GM21529 (cell line): ENCODE measurements around the gene EHBP1L1.
A peak's percentile ranks its signal among the peaks of the same experiment; 100 is the strongest.

Experiments
- ATAC-seq: cut with Tn5 transposase; IDR thresholded peaks from one replicate; pipeline ENCODE4 v1.9.1; 2021; ENCODE audit not compliant: unreplicated experiment

EHBP1L1 gene

DNA sequence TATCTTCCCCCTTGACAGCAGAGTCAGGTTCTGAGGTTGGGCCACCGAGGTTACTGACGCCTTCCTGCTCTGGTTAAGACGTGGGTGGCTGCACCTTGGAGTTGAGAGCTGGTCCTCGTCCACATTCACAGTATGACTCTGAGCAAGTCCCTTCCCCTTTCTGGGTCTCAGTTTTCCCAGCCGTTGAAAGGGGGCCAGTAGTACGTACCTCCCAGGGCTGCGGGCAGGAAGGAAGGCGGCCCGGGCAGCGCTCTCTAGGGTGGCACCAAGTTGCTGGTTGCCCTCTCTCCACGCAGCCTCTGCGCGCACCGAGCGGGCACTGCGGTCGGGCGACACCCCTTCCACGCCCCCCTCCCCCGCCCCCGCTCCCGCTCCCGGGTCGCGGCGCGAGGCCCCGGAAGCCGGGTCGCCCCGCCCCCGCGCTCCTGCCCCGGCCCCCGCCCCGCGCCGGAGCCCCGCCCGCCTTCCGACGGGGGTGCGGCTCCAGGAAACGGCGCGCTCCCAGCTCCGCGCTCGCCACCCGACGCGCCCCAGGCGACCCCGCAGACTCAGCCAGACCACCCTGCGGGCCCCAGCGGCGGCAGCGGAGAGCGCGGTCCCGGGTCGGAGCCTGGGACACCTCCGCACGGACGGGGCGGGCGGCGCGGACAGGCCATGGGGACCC lies at the start of gene EHBP1L1:
Gene EHBP1L1, plus strand, starts transcription at position 486 of the 664 bp plus-strand sequence. CDS start 250 bp downstream, outside the sequence.
- ATAC-seq: peak; percentile 29

DNA sequence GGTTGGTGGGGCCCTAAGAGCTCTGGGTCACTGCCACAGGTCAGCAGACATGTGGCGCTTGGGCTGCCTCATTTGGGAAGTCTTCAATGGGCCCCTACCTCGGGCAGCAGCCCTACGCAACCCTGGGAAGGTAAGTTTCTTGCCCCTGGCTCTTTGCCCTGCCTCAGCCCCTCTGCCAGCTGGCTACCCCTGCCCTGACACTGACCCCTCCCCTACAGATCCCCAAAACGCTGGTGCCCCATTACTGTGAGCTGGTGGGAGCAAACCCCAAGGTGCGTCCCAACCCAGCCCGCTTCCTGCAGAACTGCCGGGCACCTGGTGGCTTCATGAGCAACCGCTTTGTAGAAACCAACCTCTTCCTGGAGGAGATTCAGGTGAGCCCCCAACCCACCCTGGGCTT lies 49.1 kb upstream of the EHBP1L1 start:
- no peak for ATAC-seq

DNA sequence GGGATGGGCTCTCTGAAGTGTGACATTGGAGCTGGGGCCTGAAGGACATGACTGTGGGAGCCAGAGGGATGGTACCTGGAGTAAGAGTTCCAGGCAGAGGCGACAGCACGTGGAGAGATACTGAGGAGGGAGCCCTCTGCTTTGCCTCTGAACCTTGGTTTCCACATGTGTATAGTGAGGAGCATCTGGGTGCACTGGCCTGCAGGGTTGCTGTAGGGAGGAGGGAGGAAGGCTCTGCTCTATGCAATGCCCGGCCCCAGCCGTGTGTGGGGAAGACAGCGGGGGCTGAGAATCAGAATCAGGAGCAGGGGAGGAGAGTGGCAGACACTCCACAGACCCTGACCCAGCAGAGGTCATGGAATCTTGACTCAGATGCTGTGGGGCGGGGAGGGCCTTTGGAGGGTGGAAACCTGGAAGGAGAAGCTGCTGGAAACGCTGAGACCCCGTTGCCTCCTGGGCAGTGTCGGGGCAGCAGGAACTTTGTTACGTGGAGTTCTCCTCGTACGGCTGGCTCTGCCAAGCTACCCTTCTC lies 47.0 kb upstream of the EHBP1L1 start:
- no peak for ATAC-seq

DNA sequence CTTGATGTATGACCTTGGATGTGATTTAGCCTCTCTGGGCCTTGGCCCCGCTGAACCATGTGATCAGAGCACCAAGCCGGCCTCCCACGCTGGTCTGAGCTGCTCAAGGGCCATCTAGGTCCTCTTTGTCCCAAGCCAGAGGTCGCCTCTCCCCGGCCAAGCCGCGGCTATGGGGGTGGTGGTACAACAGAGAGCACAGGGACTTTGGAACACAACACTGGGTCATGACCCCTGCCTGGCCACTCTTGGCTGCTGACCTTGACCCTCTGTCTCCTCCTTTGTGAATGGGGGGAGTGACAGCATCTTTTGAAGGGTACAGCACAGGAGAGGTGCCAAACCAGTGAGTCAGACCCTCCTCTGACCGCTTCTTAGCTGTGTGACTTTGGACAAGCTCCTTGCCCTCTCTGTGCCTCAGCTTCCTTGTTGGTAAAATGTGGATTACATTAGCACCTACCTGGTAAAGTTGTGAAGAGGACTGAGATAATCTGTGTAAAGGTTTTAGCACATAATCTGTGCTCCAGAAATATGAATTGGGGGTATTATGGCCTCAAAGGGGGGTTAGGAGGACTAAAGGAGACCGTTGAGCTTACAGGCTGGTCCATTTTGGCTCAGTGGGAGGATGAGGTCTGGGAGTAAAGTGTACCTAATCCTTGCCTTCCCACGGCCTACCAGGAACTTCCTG lies 46.2 kb upstream of the EHBP1L1 start:
- no peak for ATAC-seq

DNA sequence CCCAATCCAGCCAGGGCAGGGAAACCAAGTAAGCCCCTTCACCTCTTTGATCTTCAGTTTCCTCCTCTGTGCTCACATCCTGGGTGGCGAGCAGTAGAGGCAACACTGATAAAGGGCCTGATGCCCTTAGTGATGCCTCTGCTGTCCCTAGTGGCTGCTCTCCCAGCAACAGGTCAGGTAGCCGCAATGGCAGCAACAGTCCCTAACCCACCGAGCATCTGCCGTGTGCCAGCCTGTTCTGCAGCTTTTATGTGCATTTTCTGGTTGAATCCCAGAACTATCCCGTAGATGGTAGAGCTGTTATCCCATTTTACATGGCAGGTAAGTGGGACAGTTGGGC lies 45.7 kb upstream of the EHBP1L1 start:
- no peak for ATAC-seq

DNA sequence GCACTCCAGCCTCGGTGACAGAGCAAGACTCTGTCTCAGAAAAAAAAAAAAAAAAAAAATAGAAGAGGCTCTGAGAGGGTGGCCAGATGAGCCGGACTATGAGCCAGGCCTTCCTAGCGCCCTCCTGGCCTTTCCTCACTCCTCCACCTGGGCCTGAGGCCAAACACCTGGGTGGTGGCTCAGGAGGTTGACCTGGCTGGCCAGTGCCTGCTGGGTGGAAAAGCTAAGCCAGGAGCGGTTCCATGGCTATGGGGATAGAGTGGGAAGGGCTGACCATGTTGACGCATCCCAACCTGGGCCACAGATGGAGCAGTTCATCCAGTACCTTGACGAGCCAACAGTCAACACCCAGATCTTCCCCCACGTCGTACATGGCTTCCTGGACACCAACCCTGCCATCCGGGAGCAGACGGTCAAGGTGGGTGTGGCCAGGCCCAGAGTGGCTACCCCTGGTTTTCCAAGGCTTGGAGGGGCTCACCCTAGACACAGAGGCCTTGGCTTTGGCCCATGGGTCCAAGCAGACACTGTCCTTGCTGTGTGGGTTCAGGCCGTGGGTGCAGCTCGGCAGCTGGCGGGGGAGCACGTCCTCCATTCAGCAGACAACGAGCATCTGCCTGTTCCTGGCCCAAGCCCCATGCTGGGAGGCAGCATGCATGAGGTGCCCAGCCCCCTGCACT lies 43.3 kb upstream of the EHBP1L1 start:
- no peak for ATAC-seq

DNA sequence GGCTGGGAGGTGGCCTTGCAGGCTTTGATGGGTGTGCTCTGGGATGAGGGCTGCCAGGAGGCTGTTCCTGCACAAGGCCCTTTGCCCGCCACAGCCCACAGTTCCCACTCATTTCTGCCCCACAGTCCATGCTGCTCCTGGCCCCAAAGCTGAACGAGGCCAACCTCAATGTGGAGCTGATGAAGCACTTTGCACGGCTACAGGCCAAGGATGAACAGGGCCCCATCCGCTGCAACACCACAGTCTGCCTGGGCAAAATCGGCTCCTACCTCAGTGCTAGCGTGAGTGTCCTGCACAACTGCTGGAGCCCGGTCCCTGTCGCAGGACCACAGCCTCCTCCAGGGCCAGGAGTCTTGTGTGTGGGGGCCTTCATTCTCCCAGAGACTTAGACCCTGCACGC lies 40.8 kb upstream of the EHBP1L1 start:
- ATAC-seq: no peak

DNA sequence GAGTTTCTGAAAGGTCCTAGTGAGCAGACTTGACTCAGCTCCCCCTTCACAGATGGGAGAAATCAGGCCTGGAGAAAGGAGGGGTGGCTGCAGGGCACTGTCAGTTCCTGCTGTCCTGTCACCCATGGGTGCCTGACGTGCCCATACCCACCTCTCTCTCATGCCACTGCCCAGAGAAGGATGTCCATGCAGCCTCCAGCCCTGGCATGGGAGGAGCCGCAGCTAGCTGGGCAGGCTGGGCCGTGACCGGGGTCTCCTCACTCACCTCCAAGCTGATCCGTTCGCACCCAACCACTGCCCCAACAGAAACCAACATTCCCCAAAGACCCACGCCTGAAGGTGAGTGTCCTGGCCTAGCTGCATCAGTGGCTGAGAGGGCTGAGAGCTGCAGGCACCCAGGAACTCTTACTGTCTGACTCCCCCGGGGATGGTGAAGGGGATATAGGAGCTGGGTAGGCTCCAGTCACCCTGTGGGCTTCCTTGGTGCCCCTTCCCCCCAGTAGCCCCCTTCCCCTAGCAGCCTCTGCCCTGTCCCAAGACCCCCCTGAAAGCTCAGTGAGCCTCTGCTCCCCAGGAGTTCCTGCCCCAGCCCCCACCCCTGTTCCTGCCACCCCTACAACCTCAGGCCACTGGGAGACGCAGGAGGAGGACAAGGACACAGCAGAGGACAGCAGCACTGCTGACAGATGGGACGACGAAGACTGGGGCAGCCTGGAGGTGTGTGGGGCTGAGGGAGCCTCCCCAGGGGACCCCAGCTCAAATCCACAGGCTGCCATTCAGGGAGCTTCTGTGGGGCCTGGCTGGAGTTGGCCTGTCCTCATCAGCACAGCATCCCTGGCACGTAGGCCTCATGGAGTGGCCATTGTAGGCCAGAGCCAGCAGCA lies 39.2 kb upstream of the EHBP1L1 start:
- ATAC-seq: no peak

DNA sequence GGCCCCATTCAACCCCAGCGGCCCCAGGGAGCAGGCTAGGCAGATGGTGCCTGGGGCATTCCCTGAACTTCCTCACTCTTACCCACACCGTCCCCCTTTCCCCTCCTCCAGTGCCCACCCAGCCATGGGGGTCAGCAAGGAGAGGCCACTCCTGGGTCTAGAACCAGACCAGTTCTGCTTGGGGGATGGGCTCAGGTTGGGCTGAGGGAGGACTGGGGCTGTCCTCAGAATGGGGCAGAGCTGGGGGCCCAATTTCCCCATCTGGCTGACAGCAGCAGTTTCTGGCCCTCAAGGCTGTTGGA lies 38.6 kb upstream of the EHBP1L1 start:
- no peak for ATAC-seq

DNA sequence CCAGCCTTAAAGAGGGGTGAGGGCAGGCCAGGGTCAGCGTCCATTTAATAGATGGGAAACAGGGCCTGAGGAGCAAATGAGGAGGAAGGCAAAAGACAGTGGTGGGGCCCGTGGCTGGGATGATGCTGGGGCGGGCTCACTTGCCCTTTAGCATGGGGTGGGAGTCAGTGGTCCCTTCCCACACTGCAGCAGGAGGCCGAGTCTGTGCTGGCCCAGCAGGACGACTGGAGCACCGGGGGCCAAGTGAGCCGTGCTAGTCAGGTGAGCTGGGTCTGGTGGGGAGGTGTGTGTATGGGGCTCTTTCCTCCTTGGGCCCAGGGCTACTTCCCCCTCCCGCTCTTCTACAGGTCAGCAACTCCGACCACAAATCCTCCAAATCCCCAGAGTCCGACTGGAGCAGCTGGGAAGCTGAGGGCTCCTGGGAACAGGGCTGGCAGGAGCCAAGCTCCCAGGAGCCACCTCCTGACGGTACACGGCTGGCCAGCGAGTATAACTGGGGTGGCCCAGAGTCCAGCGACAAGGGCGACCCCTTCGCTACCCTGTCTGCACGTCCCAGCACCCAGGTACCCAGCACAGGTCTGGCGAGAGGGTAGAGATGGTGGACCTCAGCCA lies 38.1 kb upstream of the EHBP1L1 start:
- no peak for ATAC-seq

DNA sequence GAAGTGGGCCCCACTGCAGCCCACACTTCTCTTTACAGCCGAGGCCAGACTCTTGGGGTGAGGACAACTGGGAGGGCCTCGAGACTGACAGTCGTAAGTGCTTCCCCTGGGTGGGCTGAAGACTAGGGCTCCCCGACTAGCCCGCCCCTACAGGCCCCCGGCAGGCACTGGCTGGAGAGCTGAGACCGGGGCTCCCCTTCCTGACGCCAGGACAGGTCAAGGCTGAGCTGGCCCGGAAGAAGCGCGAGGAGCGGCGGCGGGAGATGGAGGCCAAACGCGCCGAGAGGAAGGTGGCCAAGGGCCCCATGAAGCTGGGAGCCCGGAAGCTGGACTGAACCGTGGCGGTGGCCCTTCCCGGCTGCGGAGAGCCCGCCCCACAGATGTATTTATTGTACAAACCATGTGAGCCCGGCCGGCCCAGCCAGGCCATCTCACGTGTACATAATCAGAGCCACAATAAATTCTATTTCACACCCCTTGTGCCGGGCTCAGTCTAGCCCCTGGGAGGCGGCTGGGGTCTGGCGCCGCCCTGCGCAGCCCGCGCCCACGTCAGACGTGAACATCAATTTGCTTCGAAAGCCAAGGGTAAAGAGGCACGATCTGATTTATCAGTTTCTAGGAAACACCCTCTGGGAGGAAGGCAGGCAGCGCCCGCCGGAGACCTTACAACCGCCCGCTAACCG lies 37.5 kb upstream of the EHBP1L1 start:
- no peak for ATAC-seq

DNA sequence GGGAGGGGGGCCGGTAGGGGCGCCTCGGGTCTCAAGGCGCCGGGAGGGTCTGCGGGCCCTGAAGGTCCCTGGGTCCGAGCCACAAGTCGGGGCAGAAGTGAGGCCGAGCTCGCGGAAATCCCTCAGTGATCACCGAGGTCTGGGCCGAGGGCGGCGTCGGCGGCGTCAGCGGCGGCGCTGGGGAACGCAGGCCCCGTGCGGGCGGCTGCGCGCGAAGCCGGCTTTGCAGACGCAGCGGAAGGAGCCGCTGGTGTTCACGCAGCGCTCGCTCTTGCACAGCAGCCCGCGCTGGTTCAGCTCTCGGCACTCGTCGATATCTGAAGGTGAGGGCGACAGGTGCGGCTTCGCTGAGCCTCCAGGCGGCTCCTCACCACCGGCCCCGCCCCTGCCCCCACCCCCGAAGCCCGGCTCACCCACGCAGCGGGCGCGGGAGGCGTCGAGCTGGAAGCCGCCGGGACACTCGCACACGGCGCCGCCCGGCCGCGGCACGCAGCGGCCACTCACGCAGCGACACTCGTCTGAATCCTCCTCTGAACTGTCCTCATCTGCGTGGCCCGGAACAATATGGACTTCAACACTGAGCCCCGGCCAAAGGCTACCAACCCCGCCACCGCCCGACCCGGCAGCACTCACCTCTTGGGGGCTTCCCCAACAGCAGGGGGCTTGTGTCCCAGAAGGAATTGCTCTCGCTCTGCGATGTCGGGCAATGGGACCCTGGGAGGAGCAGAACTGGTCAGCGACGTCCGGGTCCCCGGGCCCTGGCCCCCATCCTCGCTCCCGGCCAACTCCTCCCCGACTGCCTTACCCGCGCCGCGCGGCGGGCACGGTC lies 36.7 kb upstream of the EHBP1L1 start:
- no peak for ATAC-seq

DNA sequence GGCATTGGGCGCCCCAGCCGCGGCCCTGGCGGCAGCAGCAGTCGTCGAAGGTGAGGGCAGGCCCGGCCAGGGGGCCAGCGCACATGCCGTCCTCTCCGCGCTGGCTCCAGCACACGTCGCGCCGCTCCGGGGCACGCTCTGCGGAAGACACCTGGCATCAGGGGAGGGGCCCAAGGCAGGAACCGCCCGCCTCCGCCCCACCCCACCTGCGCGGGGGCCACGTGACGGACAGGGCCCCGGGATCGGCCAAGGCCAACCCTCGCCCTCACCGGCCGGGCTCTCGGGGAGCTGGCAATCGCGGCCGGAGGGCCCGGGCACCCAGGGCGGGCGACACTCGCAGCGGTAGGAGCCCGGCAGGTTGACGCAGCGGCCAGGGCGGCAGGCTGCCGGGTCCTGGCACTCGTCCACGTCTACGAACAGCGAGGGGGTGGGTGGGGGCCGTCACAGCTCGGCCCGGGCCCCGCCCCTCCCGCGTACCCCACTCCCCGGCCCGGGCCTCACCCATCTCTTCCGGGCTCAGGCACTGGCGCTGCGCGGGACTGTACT lies 36.0 kb upstream of the EHBP1L1 start:
- peak; percentile 49 for ATAC-seq

DNA sequence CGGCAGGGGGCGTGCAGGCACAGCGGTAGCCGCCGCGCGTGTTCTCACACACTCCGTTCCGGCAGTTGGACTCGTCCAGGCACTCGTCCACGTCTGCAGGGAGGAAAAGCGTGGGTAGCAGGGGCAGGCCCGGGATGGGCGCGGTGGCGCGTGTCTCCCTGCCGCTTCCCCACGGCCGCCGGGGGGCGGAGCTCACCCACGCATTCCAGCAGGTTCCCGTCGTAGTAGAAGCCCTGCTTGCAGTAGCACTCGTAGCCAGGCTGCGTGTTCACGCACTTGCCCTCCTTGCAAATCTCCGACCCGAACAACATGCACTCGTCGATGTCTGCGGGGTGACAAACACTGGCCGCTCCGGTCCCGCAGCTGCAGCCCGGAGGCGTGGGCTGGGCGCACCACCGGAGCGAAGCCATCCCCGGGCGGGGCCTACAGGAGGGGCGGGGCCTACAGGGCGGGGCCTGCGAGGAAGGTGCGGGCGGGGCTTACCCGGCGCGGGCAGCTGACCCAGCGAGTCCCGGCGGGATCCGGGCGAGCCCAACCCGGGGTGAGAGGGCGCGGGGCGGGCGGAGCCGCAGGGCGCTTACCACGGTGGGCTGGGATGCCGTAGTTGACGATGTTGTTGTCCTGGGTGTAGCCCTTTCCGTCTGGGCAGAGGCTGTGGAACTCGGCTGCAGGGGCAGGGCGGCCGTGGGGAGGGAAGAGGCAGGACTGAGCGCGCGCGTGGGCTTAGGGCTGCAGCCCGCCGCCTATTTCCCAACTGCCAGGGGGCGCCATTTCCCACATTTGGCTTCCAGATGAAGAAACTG lies 35.4 kb upstream of the EHBP1L1 start:
- ATAC-seq: peak; percentile 65

DNA sequence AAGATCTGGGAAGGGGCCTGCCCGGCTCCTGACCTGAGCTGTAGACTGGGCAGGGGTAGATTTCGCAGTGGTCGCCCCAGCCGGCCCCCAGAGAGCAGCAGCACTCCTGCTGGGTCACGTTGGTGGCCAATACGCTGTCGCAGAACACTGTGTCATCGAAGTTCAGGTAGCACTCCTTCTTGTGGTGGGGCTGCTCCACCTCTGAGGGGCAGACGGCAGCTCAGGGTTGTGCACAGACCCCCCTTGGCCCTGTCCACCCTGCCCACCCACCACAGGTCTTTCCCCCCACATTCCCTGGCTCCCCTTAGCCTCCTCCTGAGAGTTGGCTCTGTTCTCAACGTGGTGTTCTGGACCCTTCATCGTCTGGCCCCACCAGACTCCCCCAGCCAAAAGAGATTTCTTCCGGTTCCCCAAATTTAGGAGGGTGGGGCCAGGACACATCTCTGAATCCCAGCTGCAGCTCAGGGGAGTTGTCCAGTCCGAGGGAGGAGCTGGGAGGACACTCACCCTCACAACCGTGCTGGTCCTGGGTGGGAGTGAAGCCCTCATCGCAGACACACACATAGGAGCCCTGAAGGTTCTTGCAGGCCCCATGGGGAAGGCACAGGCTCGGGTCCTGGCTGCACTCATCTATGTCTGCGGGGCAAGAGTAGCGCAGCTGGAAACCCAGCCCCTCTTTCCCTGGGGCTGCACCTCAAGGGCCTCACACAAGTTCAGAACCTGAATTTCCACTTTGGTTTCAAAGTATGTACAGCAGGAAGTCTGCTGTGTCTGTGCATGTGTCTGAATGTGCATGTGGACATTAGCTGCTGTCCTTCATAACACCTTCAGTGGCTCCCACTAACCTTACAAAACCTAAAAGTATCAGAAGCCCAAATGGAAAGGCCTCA lies 34.5 kb upstream of the EHBP1L1 start:
- ATAC-seq: no peak

DNA sequence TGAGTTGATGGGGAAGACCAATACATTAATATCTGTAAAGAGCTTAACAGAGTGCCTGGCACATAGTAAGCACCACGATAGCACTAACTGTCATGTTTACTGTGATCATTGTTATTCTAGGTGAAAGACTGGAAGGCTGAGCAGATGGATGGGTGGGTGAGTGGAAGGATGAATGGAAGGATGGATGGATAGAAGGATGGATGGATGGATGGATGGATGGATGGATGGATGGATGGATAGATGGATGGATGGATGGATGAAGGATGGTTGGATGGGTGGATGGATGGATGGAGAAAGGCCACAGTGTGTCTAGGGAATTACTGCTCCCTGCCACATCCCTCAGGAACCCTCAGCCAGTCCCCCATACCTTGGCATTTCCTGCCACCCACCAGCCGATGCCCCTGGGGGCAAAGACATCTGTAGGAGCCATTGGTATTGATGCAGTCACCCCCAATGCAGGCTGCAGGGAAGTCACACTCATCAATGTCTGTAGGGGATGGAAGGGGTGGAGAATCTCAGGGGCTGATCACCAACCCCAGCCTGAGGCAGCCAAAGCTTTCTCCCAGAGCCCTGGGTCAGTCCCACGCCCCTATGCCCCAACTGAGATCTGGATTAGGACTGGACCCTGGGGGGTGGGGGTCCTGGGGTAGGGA lies 33.0 kb upstream of the EHBP1L1 start:
- ATAC-seq: no peak

DNA sequence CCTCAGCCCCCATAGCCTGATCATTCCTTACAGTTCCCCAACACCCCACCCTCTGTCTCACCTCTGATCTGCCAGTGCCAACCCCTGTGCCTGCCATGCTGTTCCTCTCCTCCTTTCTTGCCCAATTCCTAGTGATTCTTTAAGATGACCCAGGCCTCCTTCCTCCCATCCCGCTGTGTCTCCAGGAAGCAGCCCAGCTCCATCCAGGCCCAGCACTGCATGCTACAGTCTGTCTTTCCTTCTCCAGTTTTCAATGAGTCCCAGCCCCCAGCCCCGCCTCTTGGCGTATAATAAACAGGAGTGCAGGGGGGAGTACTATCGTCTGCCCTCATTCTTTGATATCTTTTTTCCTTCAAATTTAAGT lies 30.0 kb upstream of the EHBP1L1 start:
- ATAC-seq: no peak
